OCI-LY3 (cell line): Measurements from ENCODE around the gene CAP2.
A peak's percentile ranks its signal among the peaks of the same experiment; 100 is the strongest.
"Not testable (repeated sequence)": the region's sequence is repeated elsewhere in the genome, so short reads cannot be mapped to it uniquely, and the experiment has no call there.

ENCODE experiments used
- H2AFZ ChIP-seq: fragments of 200-600, 300-600 bp; shearing (Covaris generic); 2 replicates; pipeline ENCODE4 v1.6.0; 2014; ENCODE audit warnings: antibody characterized with exemption, low read depth, low read length
- H3K27ac ChIP-seq: fragments of 200-600, 300-600 bp; sonication (generic); 2 replicates; pipeline ENCODE4 v1.5.1; 2014; ENCODE audit warnings: mild to moderate bottlenecking, low read length, moderate library complexity, mixed read lengths
- H3K27me3 ChIP-seq: fragments of 200-600, 300-600 bp; sonication (generic); 2 replicates; pipeline ENCODE4 v1.6.1; 2014; ENCODE audit warnings: low read depth, low read length, mixed read lengths
- H3K36me3 ChIP-seq: fragments of 200-600, 300-600 bp; sonication (generic); replicated peaks from 2 replicates; pipeline ENCODE3; 2014; ENCODE audit warnings: low read depth, low read length, mixed read lengths
- H3K4me1 ChIP-seq: fragments of 300-600, 200-600 bp; sonication (generic); 2 replicates; pipeline ENCODE4 v1.6.1; 2014; ENCODE audit warnings: low read length, mixed read lengths
- H3K4me2 ChIP-seq: fragments of 200-600, 300-600 bp; sonication (generic); 2 replicates; pipeline ENCODE4 v1.6.1; 2014; ENCODE audit warnings: low read length, mixed read lengths
- H3K4me3 ChIP-seq: fragments of 300-600, 200-600 bp; sonication (generic); 2 replicates; pipeline ENCODE4 v1.5.1; 2014; ENCODE audit warnings: antibody characterized with exemption, mild to moderate bottlenecking, low read length, moderate library complexity
- H3K79me2 ChIP-seq: fragments of 300-600, 200-600 bp; shearing (Covaris generic); 2 replicates; pipeline ENCODE4 v1.6.1; 2014; ENCODE audit warnings: mild to moderate bottlenecking, low read length, mixed read lengths
- H3K9ac ChIP-seq: fragments of 300-600, 200-600 bp; shearing (Covaris generic); 2 replicates; pipeline ENCODE4 v1.6.0; 2014; ENCODE audit warnings: mild to moderate bottlenecking, low read length, moderate library complexity
- H3K9me3 ChIP-seq: fragments of 200-600, 300-600 bp; shearing (Covaris generic); 2 replicates; pipeline ENCODE4 v1.6.1; 2014; ENCODE audit warnings: low read length, mixed read lengths; ENCODE audit not compliant: insufficient read depth
- H4K20me1 ChIP-seq: fragments of 200-600, 300-600 bp; sonication (generic); 2 replicates; pipeline ENCODE4 v1.6.1; 2016; ENCODE audit warnings: low read length, mixed read lengths; ENCODE audit not compliant: insufficient read depth
- CTCF ChIP-seq: fragments of 200-600, 300-600 bp; sonication (generic); IDR thresholded peaks from 2 replicates; pipeline ENCODE4 v1.5.1; 2014; ENCODE audit warnings: antibody characterized with exemption, low read length, low read depth
- EZH2phosphoT487 ChIP-seq: fragments of 200-600 bp; shearing (Covaris generic); IDR thresholded peaks from 2 replicates; pipeline ENCODE4 v1.6.1; 2018; ENCODE audit warnings: antibody characterized with exemption, mixed run types, low read depth

CAP2 gene

DNA sequence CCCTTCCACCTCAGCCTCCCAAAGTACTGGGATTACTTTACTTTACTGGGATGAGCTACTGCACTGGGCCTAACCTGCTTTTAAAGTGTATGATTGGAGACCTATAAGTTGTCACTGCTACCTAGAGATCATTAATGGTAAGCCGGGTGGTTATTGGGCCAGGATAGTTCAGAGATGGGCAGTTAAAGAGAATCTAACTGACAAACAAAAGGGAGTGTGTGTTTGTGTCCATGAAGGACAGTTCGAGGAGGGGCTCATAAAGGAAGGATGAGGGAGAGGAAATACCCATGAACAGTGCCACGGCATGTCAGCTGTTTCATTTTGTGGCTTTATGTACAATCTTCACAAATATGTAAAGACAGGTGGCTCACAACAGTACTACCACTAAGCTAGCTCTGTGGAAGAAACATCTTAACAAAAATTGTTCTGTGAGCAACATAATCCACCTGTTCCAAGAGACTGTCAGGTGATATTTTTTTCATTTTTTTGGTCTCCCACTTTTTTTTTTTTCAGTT lies 137.0 kb downstream of the CAP2 start:
- Histone ChIP-seq H3K79me2 (no peaks in the 10 kb centered on the region), H3K27me3 (peaks cover 11% of the 10 kb centered on the region; the same call in 1 of the 2 replicates), H3K27ac (no peak overlapping the region), H2AFZ (no peak overlapping the region), H4K20me1 (no peaks in the 10 kb centered on the region), H3K4me3 (no peak overlapping the region), H3K4me2 (no peak overlapping the region), H3K9me3 (no peaks in the 10 kb centered on the region), H3K36me3 (no peaks in the 10 kb centered on the region), H3K9ac (no peak overlapping the region), H3K4me1 (no peaks in the 10 kb centered on the region)
- TF ChIP-seq CTCF (no peak), EZH2phosphoT487 (no peak)

DNA sequence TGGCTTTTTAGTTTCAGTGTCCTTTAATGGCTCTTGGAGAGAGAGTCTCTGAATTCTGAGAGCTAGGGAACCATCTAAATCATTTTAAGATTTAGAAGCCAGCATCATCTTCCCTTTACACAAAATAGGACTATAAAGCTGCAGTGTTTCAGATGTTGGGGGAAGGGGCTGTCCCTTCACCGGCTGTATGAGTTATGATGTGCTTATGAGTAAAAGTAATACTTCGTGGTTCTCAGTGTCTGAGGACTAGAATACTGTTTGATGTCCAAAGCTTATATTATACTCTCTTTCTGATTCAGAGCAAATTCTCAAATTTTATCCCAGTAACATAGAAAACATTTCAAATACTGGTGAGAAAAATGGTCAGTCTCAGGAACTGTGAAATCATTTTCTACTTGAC lies 143.2 kb downstream of the CAP2 start:
- Histone ChIP-seq H3K9me3 (no peaks in the 10 kb centered on the region), H3K27me3 (peaks cover 33% of the 10 kb centered on the region), H3K4me3 (peak overlapping the region; percentile 46; the same call in 1 of the 2 replicates), H3K79me2 (no peaks in the 10 kb centered on the region), H3K4me2 (peak overlapping the region; percentile 70), H3K9ac (no peak overlapping the region), H3K36me3 (no peaks in the 10 kb centered on the region), H2AFZ (no peak overlapping the region), H4K20me1 (no peaks in the 10 kb centered on the region; the same call in 1 of the 2 replicates), H3K4me1 (peaks cover 14% of the 10 kb centered on the region), H3K27ac (no peak overlapping the region)
- TF ChIP-seq CTCF (no peak), EZH2phosphoT487 (no peak)

DNA sequence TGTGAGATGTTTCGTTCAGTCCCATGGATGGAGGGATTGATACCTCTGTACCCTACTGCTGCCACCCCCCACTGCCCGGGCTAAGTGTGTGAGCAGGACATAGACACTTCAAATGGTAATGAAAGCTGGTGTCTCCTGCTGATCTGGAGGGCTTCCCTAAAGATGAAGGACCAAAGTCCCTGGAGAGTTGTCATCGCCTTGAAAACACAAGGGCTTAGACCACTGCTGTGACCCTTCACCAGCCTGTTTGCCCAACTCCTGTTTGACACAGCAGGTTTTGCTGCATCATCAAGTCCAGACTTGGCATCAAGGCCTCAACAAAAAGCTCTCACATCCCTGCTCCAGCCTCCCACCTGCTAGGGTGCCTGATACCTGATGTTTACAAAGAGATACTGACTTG lies 148.8 kb downstream of the CAP2 start:
- no peak overlapping the region for H2AFZ ChIP-seq
- H4K20me1 ChIP-seq: no peaks in the 10 kb centered on the region
- H3K27ac ChIP-seq: no peak overlapping the region
- H3K9ac ChIP-seq: no peak overlapping the region
- TF ChIP-seq EZH2phosphoT487: no peak
- TF ChIP-seq CTCF: no peak
- no peaks in the 10 kb centered on the region for H3K9me3 ChIP-seq
- peaks cover 14% of the 10 kb centered on the region for H3K27me3 ChIP-seq
- no peak overlapping the region for H3K4me3 ChIP-seq
- H3K4me2 ChIP-seq: no peak overlapping the region
- peaks cover under 1% of the 10 kb centered on the region; the same call in 1 of the 2 replicates for H3K4me1 ChIP-seq
- no peaks in the 10 kb centered on the region for H3K79me2 ChIP-seq
- no peaks in the 10 kb centered on the region for H3K36me3 ChIP-seq

GRCh38 chr6:17545681-17546080 lies 152.3 kb downstream of the CAP2 start:
- not testable (repeated sequence) for H3K79me2 ChIP-seq, H4K20me1 ChIP-seq, H3K9me3 ChIP-seq, H3K4me2 ChIP-seq, H3K27me3 ChIP-seq, H3K4me3 ChIP-seq, H3K27ac ChIP-seq, H2AFZ ChIP-seq, H3K4me1 ChIP-seq, H3K9ac ChIP-seq, H3K36me3 ChIP-seq
